Choroid plexus epithelial cell (primary cell): ENCODE results near the gene ATF7.

Source experiments
- DNase-seq: peaks from one replicate; pipeline ENCODE4 v3.0.0-alpha.2; 2010; ENCODE audit warnings: low read depth
- H3K4me3 ChIP-seq: 2 replicates; pipeline ENCODE4 v1.5.1; 2011; ENCODE audit warnings: low read depth, mild to moderate bottlenecking, control low read depth, low read length, moderate library complexity
- CTCF ChIP-seq: conservative IDR thresholded peaks from 2 replicates; pipeline ENCODE4 v1.5.1; 2011; ENCODE audit warnings: low read depth, mild to moderate bottlenecking, control low read depth, inconsistent platforms, low read length, moderate library complexity

Gene ATF7

GRCh38 chr12:53625946-53626701 is at the start of gene ATF7:
Gene ATF7 (minus strand): TSS chr12:53626382. CDS start chr12:53601000, 25,382 bp downstream.
- peak; percentile 99 for DNase-seq
- no peak for TF ChIP-seq CTCF
- H3K4me3 ChIP-seq: peak within 1 kb of the TSS; percentile 83

DNA sequence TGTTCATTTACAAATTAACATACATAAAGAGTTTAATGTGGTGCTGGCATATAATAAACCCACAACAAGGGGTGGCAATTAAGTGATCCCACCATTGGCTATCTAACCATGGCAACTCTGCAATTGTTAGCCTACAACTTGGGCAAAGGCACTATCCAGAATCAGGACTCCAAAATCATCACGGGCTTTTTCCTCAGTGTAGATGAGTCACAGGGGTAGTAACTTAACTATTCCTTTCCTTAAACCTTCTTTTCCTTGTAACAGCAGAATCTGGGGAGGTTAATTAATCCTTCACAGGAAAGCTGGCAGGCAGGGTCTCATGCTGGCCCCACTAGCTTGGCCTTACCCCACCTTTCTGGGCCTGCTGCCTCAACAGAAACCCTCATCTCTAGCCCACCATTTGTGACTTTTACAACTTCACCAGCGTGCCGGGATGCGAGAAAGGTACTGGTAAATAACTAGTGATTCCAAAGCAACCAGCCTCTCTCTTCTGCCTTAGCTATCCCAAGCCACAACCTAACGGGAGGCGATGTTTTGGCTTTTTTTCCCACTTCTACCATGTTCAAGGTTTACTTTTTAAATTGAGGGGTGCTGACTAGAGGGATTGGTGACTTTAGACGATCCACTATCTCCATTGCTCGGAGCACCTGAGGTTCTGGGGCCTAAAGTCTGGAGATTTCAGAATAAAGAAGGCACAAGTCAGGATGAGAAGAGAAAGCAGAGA is 49.0 kb upstream of the ATF7 start:
- H3K4me3 ChIP-seq: peak overlapping the region; percentile 98
- DNase-seq: no peak
- no peak for TF ChIP-seq CTCF

GRCh38 chr12:53670971-53671370 is 44.8 kb upstream of the ATF7 start:
- DNase-seq: peak; percentile 8
- H3K4me3 ChIP-seq: no peak overlapping the region
- no peak for TF ChIP-seq CTCF

- H3K4me3 ChIP-seq: no peak overlapping the region
- peak; percentile 87 for DNase-seq
- no peak for TF ChIP-seq CTCF
These were observed 44.1 kb upstream of the ATF7 start for GRCh38 chr12:53670308-53670707.

GRCh38 chr12:53667080-53667479 is 40.9 kb upstream of the ATF7 start:
- TF ChIP-seq CTCF: no peak
- DNase-seq: no peak
- H3K4me3 ChIP-seq: no peak overlapping the region

- no peak overlapping the region for H3K4me3 ChIP-seq
- TF ChIP-seq CTCF: no peak
- no peak for DNase-seq
These were observed 38.8 kb upstream of the ATF7 start for GRCh38 chr12:53664936-53665335.
